Stimulated activated CD4-positive, alpha-beta T cell treated with anti-CD3 and anti-CD28 coated beads, Interleukin-15, amount 100 ng/mL, for 24 hours (primary cell): Measurements from ENCODE around the gene CCDC116.

Experiments
- DNase-seq: peaks from one replicate; pipeline ENCODE4 v3.0.0-alpha.2; 2020

The CCDC116 gene

GRCh38 chr22:21684492-21685163 is 52.1 kb downstream of the CCDC116 start:
- no peak for DNase-seq

GRCh38 chr22:21685164-21685513 is 52.6 kb downstream of the CCDC116 start:
- no peak for DNase-seq

DNA sequence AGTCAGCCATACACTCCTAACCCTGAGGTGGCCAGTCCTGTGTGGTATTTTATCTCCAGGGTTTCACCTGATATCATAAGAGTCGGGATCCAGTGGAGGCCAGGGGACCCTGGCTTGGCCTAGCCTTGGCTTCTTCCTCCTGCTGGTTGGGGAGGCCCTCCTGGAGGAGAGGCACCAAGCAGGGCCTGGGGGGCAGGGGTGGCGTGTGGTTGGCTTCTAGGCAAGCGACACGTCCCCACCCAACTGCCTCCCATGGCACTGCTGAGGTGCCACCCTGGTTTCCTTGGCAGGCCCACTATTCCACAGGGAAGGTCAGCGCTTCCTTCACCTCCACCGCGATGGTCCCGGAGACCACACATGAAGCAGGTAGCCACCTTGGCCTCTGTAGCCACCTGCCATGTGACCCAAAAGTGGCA is 53.6 kb downstream of the CCDC116 start:
- DNase-seq, result no peak
